Fibroblast of skin of back (primary cell): ENCODE measurements around the gene FHL5.
"Not testable (repeated sequence)": the region's sequence is repeated elsewhere in the genome, so short reads cannot be mapped to it uniquely, and the experiment has no call there.

Experiments
- DNase-seq: peaks from one replicate; pipeline ENCODE4 v3.0.0-alpha.2; 2013

FHL5 gene

DNA sequence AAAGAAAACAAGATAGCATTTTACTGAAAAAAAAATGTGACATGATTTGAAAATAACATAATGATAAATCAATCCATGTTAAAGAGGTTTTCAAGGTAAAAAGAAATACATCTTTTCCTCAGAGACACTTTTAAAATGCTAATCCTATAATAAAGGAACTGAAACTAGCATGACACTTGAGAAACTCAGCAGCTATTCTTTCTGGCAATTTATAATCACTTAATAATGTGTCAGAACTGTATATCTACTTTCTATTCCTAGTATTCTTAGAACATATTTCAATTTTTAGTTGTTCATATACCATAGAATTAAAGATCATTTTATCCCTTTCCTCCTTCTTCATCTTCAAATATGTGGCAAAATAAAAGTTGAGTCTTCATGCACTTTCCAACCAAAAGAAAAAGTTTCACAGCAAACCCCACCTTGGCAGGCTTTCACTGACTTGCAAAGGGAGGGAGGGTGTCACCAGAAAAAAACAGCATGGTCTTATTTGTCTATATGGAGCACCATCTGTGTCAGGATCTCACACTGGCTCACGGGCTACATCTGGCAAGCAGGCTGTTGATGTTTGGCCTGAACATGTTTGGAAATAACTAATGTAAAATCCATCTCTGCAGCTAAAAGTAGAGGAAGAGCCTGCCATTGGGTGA lies 48.5 kb downstream of the FHL5 start:
- DNase-seq, result no peak

DNA sequence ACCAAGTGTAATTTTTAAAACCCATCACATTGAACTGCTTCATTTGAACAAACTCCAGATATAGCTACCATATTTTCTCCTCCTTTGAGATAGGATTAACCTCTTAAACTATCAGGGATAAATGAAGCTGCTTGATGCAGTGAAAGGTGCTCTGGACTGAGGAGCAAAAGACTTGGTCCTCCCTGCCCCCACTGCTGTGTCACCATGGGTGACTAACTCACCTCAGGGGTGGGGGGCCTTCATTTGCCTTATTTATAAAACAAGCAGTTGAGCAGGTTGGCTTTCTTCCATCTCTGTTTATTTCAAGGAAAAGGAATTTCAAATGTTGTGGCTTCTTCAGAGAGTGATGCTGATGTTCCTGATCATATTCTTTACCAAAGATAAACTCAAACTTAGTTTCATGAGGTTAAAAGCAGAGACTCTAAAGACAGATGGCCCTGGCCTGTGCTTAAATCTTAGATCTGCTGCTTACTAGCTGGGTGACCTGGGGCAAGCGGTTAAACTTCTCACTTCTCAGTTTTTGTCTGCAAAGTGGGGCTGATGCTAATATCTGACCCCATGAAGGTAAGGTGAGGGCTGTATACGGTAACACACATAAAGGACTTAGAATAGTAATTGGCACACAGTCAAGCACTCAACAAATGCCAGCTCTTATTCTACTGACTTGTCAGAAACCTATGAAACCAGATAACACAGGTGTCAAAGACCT lies 50.5 kb downstream of the FHL5 start:
- DNase-seq, result no peak

DNA sequence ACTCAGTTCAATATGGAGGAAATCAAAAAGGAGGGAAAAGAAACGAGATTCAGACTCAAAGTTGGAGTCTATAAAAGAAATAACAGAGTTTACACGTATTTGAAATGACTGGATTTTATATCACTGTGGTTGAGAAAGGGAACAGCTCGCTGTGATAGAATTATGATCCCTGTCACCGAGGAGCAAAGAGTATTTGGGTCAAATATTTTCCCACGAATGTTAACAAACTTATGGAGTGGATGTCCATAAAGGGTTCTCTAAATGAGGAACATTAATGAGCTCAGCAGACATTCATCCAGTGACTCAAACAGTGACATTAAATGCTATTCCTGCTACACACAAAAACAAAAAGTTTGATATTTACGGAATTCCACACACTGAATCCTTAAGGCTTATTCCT lies 57.9 kb downstream of the FHL5 start:
- DNase-seq, result peak; percentile 12

DNA sequence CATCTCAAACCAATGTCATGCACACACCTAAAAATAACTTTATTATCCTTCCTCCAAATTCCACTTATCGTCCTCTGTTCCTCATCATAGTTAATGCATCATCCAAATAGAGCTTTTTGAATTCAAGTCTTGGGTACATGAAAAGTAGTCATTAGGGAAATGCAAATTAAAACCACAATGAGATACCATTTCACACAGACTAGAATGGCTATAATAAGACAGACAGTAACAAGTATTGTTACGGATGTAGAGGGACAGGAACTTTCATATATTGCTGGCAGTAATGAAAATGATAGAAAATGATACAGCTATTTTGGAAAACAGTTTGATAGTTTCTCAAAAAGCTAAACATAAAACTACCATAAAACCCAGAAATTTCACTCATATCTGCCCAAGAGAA lies 59.1 kb downstream of the FHL5 start:
- DNase-seq, result no peak

DNA sequence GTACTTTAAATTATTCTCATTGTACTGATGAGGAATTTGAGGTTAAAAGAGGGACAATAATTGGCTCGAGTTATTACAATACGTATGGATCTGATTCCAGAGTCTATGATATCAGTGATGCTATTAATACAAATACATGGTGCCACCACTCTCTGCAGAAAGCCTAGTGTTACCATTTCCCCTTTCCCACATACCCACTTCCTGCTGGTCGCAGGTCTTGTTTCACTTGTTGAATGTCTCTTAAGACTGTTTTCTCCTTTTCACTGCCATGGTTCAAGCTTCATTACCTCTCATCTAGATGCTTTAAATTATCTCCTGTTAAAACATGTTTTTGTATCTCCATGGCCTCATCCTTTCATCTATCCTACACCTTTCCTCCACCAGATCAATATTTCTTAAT lies 62.0 kb downstream of the FHL5 start:
- DNase-seq, result no peak

DNA sequence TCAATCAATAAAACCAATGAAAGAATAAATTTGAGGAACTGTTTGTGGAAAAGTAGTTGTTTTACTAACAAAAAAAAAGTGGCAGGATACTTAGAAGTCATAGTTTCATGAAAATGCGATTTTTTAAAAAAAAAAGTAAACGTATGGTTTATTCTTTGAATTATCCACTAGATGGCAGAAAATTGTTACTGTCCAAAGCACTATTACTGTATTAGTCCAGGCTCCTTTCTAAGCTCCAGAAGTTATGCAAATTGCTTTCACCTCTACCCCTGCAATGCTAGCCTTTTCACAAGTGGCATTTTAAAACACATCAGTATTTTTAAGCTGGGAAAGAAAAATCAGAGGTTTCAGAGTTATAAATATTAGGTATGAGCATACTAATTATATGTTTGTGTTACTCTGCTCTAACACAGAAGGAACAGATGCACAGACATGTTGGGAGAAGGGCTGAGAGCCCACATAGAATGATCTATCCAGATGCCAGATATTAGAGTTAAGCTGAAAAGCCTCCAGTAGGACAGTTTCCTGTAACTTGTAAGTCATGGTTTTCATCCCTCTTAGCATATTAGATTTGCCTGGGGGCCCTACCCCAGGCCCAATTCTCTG lies 63.9 kb downstream of the FHL5 start:
- peak; percentile 33 for DNase-seq

DNA sequence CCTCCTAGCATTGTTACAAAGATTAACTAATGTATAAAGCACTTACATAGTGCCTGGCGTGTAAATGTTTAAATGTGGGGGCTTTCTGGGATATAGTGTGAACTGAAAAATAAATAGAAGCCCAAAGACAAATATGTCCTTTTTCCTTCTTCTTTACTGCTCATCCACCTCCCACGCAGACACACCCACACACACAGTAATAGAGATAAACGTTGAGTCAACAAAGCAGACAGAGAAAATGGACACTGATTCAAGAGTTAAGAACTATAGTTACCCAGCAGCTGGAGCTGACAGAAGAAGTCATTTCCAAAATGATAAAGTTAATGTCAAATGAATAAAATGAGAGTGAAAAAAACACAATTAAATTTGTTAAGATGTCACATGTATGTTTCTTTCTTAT lies 68.3 kb downstream of the FHL5 start:
- no peak for DNase-seq

DNA sequence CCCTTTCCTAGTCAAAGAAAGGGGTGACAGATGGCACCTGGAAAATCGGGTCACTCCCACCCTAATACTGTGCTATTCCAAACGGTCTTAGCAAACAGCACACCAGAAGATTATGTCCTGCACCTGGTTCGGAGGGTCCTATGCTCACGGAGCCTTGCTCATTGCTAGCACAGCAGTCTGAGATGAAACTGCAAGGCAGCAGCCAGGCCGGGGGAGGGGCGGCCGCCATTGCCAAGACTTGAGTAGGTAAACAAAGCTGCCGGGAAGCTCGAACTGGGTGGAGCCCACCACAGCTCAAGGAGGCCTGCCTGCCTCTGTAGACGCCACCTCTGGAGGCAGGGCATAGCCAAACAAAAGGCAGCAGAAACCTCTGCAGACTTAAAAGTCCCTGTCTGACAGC lies 75.1 kb downstream of the FHL5 start:
- not testable (repeated sequence) for DNase-seq

DNA sequence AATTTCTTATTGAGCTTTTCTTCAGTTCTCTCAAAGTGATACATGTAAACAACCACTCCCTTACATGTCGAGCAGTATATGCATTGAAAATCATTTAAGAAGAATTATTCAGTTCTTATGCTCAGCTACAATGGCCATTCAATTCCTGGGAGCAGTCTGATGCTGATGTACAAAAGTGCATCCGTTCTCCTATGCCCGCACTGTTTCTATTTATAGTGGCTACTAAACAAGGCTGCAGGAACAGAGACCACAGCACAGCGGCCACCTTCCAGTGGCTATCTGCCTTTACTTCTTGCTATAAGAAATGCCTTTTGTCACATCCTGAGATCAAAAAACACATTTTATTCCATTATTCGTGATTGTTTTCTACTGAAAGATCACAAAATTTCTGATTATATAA lies 82.2 kb downstream of the FHL5 start:
- DNase-seq, result no peak

DNA sequence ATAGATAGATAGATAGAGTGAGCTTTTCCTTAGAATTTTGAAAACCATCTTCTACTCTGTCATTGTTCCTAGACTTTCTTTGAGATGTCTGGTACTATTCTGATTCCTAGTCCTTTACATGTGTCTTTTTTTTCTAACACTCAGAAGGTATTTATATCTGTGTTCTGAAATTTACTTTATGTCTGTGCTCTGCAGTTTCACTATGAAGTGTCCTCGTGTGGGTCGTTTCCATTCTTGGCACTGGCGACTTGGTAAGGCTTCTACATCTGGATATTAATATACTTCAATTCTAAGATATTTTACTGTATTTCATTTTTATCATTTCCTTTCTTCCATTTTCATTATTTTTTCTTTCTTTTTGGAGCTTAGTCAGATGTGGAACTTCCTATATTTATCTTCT lies 87.0 kb downstream of the FHL5 start:
- no peak for DNase-seq

DNA sequence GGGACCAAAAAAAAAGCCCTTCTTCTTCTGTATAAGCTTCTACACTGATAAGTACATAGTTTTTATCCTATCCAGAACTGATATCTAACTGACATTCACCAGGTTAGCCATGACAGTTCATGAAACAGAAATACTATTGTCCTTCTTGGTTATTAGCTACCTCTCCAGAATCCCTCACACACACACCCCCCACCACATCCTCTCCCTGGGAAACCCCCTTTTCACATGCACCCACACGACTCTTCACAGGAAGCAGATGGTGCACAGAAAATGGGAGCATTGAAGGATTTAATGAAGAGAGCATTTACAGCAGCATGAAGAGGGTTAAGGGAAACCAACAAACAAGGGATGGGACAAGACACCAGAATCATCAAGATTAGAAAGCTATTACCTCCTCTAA lies 88.9 kb downstream of the FHL5 start:
- no peak for DNase-seq

DNA sequence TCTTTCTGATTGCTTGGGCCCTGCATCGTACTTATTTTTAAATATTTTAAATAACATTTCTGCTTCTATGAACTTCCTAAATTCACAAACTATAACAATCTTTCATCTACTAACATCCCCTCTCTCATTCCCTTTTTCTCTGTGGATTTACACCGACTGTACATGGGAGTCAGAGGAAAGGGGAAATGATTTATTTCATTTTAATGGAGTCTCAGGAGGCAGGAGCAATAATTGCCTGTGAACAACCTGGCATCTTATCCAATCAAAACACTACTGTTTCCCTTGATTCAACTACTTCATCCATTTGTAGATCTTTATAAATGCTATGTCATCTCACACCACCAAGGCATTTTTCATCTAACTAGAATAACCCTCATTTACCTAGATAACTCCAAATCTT lies 89.6 kb downstream of the FHL5 start:
- no peak for DNase-seq

DNA sequence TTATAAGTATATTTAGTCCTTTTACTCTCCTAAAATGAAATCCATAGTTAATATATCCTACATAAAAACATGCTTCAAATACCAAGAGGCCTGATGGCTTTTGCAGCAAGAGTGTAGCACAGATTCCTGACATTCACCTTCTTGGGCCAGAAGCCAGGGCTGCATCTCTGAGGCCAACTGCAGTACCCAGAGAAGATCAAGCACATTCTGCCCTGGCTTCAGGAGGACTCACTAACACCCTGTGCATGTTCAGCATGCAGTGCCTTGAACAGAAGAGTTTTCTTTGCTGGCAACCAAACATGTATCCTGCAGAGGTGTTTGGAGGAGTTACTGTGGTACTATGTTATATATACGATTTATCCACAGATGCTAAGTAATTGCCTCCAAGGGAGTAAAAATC lies 90.3 kb downstream of the FHL5 start:
- no peak for DNase-seq

DNA sequence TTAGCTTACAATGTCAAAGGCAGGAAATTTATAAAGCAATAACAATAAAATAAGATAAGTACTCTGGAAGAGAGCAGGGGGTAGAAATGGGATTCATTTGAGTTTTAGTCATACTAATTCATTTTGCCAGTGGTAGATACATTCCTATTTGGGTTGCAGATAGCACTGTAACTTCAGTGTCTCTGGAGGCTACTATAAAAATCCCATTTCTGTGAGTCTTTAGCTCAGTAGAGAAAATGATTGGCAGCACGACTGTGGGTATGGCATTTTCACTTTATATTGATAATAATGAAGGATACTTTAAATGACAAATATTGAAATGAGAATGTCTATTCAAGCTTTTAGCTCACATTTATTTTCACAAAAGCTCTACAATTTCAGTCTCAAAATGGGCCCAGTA lies 93.6 kb downstream of the FHL5 start:
- DNase-seq, result no peak

DNA sequence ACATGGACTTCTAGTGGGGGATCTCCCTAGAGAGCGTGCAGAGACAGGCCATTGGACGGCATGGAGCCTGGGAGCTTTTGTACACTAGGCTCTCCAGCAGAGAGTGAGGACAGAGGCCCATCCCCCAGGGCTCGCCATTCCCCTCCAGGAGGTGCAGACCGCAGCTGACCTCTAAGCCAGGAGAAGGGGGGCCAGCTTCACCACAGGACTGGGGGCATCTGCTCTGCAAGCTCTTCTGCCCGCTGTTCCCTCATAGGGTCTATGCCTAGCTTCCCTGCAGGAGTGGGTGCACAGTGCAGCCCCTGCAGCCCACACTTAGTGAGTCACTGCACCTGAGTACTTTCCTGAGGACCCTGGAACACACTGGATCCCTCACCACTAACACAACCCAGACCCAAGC lies 94.4 kb downstream of the FHL5 start:
- DNase-seq, result no peak

DNA sequence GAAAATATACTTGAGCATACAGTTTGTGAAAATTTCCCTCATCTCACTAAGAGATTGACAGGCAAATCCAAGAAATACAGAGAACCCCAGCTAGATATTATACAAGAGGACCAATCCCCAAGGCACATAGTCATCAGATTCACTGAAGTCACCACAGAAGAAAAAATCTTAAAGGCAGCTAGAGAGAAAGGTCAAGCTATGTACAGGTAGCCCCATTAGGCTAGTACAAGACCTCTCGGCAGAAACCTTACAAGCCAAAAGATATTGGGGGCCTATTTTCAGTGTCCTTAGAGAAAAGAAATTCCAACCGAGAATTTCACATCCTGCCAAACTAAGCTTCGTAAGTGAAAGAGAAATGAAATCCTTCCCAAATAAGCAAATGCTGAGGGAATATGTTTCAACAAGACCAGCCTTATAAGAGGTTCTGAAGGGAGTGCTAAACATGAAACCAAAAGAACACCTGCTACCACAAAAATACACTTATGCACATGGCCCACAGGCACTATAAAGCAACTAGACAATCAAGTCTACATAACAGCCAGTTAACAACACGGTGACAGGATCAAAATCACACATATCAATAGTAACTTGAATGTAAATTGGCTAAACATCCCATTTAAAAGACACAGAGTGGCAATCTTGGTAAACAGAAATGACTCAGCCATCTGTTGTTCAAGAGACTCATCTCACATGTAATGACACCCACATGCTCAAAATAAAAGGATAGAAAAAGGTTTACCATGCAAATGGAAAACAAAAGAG lies 96.3 kb downstream of the FHL5 start:
- DNase-seq, result no peak
